C4-2B (cell line): ENCODE measurements around the gene ITPRID2.

Experiments
- ZFX ChIP-seq: fragments of 450-650 bp; IDR thresholded peaks from 2 replicates; pipeline ENCODE4 v1.6.1; 2017
- TF ChIP-seq, protein P1 (sequence below): fragments of 450-650 bp; conservative IDR thresholded peaks from 2 replicates; pipeline ENCODE4 v1.5.1; 2017; ENCODE audit warnings: mild to moderate bottlenecking

DNA sequence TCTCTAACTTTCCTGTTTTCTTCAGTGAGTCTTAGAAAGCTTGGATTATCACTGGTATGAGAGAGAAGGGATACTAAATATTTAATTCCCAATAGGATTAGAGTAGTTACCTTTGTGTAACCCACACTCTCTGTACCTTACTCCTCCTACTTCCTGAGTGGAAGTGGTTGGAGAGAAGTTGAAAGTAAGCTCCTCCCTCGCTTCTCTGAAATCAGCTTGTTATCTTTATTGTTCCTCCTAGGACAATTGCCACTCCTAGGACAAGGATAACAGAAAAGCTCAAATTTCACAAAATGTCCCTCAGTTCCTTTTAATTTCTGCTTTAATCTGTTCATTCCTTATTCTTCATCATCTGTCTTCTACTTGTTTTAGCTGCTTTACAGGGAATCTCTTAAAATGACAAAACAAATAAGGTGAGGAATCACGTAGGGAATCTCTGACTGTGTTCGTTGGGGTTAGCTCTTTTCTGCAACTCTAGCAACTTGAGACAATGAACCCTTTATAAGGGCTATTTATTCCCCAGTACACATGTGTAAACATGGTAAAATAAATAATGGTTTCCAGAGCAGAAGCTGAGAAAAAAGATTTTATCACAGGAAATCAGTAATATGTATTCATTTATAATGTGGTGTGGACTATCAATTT is 8.6 kb downstream of the ITPRID2 start:
- TF ChIP-seq, protein P1, sequence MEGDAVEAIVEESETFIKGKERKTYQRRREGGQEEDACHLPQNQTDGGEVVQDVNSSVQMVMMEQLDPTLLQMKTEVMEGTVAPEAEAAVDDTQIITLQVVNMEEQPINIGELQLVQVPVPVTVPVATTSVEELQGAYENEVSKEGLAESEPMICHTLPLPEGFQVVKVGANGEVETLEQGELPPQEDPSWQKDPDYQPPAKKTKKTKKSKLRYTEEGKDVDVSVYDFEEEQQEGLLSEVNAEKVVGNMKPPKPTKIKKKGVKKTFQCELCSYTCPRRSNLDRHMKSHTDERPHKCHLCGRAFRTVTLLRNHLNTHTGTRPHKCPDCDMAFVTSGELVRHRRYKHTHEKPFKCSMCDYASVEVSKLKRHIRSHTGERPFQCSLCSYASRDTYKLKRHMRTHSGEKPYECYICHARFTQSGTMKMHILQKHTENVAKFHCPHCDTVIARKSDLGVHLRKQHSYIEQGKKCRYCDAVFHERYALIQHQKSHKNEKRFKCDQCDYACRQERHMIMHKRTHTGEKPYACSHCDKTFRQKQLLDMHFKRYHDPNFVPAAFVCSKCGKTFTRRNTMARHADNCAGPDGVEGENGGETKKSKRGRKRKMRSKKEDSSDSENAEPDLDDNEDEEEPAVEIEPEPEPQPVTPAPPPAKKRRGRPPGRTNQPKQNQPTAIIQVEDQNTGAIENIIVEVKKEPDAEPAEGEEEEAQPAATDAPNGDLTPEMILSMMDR: no peak
- no peak for TF ChIP-seq ZFX
